HG03025 (cell line): ENCODE measurements around the gene ESPNL.

Experiments
- ATAC-seq: cut with Tn5 transposase; IDR thresholded peaks from one replicate; pipeline ENCODE4 v1.9.1; 2021; ENCODE audit warnings: mild to moderate bottlenecking, moderate library complexity; ENCODE audit not compliant: unreplicated experiment, low FRiP score

ESPNL gene

DNA sequence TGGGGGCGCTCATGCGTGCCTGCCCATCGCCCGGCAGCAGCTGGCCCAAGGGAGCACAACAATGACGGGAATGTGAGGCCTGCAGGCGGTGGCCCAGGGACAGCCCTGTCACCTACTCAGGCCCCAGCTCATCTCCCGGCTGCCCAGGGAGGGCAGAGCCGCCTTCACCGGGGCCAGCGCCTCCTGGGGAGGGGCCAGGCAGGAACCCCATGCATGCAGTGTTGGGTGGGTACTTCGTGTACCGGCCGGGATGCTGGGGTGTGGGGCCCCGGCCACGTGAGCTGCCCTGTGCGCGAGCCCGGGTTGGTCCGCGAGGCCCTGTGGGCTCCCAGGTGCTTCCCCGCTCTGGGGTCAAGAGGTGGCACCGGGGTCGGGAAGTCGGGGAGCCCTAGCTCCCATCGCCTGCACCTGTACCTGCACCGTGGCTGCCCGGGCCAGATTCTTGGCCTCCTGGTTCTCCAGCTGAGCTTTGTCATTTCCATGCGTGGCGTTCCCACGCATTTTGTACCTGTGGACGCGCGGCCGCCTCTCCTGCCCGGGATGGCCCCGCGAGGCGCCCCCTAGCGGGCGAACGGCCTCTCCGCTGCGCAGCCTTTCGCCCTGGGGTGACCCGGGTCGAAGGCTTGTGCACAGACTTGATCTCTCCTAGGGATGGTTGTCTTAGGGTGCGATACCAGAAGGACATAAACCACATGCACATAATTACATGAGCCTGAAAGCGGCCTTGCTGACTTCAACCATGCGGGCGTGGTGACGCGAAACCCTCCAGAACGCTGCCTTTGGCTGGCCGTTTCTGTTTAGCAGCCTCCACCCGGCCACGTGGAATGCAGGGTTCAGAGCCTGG lies 39.3 kb downstream of the ESPNL start:
- ATAC-seq, result no peak

DNA sequence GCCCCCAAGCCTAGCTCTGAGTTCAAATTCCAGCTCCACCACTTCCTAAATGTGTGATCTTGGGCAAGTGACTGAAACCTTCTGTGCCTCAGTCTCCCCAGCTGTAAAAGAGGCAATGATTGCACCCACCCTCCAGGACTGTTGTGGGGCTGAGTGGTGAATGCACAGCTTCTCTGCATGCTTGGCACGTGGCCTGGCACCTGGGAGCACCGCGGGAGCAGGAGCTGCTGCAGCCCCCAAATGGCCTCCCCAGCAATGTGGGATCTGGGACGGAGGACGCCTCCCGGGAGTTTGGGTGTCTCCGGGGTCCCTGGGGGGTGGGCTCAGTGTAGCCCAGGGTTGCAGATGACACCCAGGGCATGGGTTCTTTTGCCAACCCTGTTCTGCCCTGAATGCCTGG lies 39.9 kb downstream of the ESPNL start:
- ATAC-seq, result no peak

DNA sequence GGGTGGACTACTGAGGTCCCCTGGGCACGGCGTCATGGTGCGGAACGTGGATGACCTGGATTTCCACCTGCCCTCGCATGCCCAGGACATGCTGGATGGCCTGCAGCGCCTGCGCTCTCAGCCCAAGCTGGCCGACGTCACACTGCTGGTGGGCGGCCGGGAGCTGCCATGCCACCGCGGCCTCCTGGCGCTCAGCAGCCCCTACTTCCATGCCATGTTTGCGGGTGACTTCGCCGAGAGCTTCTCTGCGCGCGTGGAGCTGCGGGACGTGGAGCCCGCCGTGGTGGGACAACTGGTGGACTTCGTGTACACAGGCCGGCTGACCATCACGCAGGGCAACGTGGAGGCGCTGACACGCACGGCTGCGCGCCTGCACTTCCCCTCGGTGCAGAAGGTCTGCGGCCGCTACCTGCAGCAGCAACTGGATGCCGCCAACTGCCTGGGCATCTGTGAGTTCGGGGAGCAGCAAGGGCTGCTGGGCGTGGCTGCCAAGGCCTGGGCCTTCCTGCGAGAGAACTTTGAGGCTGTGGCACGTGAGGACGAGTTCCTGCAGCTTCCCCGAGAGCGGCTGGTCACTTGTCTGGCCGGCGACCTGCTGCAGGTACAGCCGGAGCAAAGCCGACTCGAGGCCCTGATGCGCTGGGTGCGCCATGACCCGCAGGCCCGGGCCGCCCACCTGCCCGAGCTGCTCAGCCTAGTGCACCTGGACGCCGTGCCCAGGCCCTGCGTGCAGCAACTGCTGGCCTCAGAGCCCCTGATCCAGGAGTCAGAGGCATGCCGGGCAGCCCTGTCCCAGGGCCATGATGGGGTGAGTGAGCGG lies 40.8 kb downstream of the ESPNL start:
- ATAC-seq, result no peak

DNA sequence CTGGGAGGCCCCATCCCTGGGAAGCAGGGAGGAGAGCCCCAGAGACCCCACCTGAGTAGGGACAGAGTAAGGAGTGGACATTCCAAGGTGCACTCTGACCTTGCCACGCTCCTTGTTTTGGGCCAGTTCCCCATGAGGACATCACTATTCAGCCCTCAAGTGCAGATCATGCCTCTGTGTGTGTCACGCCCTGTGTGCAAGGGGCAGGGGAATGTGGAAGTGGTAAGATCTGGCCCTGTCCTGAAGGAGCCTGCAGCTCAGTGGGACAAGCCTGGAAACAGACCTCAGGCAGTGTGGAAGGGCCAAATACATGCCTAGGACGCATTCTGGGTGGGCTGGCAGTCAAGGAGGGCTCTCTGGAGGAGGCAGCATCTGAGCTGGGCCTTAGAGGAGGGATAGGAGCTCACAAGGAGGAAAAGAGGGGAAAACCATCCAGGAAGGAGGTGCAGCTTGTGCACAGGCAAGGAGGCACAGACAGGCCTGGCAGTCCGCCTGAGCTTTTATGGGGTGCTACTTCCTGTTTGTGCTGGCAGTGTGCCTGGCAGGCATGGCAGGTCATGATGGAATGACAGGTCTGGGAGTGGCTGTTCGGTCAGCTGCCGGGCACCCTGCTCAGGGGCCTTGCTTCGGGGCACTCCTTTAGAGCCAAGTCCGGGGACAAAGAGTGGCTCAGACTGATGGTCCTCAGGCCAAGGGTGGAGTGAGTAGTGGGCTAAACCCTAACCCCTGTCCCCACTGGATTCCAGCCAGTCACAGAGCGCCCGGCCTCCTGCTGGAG lies 41.6 kb downstream of the ESPNL start:
- ATAC-seq, result no peak

DNA sequence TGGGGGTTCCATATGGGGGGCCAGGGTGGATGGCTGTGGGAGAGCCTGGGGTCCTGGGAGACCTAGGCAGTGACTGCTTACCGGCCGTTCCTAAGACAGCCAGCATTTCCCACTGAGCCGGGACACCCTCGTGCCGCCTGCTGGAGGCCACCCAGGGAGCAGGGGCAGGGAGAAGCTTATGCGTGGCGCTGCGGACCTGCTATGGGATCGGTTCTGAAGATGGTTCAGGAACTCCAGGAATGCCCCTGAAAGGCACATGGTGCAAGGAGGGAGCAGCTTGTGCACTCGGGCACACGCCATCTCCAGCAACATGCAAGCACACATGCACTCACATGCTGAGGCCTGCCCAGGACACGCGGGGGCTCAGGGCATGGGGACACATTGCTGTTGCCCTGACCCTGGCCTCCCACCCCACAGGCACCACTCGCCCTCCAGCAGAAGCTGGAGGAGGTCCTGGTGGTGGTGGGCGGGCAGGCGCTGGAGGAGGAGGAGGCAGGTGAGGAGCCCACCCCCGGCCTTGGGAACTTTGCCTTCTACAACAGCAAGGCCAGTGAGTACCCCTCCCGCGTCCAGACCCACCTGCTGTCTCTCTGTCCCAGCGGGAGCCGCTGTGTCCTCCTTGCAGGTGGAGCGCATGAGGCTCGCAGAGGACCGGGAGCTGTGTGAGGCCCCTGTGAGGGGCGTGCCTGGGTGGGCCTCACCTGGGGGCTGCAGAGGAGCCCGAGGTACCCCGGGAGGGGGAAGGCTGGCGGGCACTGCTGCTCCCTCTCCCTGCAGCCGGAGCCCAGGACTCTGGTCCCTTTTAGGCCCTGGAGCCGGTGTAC lies 42.5 kb downstream of the ESPNL start:
- ATAC-seq, result no peak

DNA sequence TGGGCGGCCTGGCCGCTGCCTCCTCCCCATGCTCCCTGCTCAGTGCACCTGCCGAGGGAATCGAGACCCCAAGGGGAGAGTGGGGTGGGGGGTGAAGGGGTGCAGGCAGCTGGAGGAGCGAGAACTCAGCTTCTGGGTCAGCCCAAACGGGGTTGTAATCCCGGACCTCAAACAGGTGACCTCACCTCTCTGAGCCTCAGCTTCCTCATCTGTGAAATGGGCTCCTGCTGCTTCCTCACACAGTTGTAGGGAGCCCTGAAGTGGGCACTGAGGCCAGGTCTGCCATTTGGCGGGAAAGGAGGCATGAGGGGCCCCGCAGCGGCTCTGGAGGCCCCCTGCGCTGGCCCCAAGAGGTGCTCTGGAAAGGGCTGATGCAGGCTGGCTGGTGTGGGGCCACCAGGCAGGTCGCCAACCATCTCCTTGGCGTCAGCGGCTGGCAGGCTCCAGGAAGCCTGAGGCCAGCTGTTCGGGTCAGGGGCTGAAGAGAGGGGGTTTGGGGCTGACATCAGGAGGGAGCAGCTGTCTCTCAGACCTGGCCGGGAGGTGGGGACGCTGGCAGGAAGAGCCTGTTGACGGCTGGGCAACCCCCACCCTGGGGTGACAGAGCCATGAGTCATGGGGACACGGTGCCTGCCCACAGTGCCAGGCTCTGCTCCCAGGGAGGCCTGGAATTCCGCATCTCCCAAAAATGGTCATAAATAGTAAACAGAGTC lies 43.3 kb downstream of the ESPNL start:
- ATAC-seq, result no peak

DNA sequence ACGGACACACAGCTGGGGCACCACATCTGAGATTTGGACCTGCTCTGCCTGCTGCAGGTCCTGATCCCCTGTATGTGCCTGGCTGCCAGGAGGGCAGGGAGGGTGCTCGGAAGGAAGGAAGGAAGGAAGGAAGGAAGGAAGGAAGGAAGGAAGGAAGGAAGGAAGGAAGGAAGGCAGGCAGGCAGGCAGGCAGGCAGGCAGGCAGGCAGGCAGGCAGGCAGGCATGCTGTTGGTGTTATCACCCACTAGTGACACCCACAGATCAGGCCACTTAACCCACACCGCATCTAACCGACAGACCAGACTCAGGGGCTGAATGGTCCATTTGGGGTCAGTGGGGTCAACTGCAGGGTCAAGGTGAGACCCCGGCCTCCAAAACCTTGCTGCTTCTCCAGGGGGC lies 44.1 kb downstream of the ESPNL start:
- no peak for ATAC-seq

DNA sequence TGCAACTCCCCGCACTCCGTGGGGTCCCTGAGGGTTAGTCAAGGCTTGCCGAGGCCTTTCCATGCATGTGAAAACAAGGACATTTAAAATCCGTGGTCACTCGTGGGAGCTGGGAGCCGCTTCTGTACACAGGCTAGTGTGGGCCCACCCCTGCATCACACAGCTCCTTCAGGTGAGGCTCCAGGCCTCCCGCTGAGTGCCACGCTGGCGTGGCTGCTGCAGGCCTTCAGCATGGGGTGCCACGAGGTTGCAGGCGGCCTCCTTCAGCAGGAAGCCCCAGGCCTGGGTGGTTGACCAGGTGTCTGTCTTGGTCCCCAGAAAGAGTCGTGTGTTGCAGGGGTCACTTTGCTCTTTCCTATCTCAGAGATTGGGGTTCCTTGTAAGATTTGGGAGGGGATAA lies 44.9 kb downstream of the ESPNL start:
- no peak for ATAC-seq

DNA sequence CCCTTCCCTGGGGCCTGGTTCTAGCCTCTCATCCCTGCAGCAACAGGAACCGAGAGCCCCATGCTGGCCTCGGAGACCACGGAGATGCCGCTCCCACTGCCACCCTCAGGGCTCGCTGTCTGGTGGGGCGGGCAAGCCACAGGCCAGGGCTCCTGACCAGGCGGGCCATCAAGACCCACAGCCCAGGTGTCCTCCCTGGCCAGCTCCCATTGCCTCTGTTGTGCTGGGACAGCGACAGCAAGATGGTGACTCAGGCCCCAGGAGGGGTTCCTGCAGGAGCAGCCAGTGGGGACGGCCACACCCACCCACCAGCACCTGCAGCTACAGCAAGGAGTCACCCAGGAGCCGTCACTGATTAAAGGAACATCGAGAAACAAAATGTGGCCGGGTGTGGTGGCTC lies 45.7 kb downstream of the ESPNL start:
- no peak for ATAC-seq

DNA sequence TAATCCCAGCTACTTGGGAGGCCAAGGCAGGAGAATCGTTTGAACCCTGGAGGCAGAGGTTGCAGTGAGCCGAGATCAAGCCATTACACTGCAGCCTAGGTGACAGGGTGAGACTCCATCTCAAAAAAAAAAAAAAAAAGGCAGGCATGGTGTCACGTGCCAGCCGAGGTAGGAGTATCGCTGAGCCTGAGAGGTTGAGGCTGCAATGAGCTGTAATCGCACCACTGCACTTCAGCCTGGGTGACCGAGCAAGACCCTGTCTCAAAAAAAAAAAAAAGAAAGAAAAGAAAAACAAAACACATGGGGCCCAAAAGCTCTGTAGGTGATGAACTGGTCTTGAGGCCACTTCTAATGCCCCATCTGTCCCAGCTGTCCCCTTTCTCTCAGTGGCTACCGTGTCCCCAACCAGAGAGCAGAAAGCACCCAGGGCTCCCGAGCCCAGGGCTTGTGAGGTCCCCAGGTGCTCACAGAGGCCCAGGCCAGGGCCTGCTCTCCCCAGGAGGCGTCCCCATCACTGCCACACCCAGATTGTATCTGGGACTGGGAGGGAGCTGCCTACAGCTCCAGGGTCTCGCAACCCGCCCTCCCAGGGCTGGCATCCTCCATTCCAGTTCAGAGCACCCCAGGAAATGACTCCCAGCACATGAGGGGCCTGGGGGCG lies 46.9 kb downstream of the ESPNL start:
- ATAC-seq, result no peak

DNA sequence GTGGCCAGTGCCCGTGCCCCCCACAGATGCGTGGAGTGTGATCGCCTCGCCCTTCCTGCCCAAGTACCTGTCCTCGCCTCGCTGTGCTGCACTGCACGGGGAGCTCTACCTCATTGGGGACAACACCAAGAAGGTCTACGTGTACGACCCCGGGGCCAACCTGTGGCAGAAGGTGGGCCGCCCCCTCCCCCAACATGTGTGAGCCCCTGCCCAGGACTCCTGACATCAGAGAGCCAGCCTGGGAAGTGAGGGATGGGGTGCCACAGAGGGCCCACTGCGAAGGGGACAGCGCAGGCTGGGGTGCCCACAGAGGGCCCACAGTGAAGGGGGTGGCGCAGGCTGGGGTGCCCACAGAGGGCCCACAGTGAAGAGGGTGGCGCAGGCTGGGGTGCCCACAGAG lies 48.8 kb downstream of the ESPNL start:
- no peak for ATAC-seq

DNA sequence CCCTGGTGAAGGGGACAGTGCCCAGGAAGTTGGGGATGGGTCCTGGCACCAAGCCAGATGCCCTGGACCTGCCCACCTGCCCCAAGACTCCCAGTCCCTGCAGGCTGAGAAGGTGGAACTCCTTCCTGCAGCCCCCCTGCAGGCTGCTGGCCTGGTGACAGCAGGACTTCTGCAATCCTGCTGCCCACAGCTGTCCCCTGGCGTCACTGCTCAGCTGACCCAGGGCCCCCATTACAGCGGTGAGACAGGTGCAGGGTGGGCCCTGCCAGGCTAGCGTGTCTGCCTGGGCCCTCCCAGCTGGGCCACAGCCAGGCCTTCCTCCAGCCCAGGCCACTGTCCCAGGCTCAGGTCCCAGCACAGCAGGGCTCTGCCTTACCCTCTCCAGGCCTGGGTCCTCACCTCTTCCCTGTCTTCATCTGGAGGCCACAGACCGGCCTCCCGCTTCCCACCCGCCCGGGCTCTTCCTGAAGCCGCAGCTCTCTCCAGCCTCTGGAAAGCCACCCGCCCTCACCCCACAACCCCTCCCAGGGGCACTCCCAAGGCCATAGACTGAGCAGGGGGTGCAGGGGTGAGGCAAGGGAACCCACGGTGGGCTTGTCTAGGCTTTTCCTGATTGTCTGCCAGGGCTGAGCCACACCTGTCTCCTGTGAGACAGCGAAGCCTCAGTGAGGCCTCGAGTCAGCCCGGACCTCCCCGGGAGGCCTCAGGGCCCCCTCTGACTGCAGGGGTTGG lies 49.9 kb downstream of the ESPNL start:
- ATAC-seq, result no peak

DNA sequence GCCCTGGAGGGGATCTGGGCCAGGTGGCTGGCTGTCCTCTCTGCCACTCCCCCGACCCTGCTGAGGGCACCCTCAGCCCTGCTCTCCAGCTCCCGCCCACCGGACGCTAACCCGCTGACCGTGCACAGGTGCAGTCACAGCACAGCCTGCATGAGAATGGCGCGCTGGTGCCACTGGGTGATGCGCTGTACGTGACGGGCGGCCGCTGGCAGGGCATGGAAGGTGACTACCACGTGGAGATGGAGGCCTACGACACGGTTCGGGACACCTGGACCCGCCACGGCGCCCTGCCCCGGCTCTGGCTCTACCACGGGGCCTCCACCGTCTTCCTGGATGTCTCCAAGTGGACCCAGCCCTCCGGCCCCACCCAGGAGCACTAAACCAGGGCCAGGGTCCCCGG lies 50.5 kb downstream of the ESPNL start:
- no peak for ATAC-seq

DNA sequence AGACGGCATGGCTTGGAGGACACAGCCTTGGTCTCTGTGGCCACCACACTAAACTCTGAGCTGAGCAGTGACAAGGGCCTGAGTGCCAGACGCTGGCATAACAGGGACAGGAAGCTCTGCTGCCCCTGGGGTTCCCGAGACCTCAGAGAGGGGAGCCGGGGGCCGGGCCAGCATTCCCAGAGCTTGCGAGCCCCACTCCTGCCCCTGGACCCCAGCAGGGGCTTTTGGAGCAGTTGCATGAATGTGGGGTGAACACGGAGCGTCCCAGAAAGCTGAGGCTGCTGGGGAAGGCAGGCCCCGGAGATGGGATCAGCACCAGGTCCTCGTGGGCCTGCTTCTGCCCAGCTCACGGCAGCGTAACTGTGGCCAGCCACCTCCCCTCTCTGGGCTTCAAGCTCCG lies 51.1 kb downstream of the ESPNL start:
- ATAC-seq, result no peak

DNA sequence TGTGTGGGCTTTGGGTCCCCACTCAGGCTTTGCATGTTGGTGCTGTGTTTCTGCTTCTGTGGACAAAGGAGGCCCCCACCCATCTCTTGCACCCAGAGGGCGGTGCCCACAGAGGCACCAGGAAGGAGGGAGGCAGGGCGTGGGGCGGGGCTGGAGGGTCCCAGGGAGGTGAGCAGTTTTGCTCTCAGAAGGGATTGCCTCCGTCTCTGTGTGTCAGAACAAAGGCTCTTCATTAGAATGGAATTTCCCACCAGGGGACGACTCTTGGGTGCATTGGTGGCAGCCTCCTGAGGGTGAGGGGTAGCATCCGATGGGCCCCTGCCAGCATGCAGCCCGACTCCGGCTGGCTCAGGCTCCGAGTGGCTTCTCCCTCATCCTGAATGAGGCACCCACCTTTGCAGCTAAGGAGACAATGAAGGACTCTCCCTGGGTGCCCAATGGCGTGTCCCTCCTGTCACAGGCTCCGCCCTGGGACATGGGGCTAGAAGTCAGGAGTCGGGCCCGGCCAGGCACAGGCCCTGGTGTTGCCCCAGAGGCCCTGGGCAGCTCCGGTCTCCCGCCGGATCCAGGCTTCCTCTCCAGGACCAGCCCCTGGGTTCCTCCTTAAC lies 51.6 kb downstream of the ESPNL start:
- ATAC-seq, result no peak

DNA sequence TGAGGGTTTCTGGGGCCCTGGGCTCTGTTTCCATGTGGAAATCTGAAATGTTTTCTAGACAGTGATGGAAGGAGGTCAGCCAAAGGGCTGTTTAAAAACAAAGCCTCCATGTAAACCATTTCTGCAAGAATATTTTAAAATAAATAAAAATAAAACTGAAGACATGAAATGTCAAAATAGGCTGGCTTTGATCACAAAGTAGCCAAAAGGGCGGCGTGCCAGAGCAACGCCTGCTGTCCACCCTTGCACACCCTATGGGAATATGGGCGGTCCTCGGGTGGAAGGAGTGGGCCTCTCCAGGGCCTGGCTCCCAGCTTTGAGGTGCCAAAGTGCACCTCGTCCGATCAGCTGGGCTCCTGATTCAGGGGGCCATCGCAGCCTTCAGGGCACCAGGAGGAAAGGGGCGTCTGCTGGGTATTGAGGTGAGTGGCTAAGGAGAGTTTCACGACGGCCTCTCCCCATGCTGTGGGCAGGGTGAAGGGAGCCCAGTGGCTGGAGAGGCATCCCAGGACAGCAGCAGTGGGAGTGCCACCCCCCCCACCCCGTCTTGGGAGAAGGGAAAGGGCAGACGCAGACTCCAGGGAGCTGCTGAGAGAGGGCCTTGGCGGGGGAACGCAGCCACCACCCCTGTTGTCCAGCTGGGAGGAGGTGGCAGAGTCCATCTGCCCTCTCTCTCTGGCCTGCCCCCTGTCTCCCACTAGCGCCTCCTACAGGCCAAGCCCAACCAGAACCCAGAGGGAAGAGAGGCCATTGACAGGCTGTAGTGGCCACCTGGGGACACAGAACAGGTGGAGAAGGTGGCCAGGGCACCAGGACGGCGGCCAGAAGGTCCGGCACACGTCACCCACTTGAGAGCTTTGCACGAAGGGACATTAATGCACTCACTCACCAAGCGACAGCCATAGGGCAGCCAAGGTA lies 52.9 kb downstream of the ESPNL start:
- ATAC-seq, result no peak

DNA sequence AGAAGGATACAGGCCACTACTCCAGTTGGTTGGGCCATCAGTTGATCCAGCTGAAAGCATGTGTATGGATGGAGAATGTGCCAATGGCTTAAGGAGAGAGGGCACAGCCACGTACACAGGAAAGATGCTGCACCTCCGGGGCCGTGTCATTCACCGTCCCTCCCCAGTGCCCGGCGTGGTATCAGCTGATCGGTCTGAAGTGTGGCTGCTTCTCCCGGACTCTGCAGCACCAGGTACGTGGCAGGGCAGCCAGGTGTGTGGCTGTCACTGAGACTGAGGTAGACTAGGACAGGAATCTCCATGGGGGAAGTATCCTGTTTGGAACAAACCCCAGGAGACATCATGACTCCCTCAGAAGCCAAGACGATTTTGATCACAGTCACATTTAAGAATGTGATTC lies 54.4 kb downstream of the ESPNL start:
- ATAC-seq, result no peak
